ENCODE results near the gene CA12.

GRCh38 chr15:63287109-63287508 is 94.5 kb downstream of the CA12 start:
- TF ChIP-seq CTCF (IDR thresholded peaks at IDR 0.05) (no peak), POLR2A (IDR thresholded peaks at IDR 0.05) (no peak), POLR2AphosphoS5 (IDR thresholded peaks at IDR 0.05) (no peak), EP300 (IDR thresholded peaks at IDR 0.05) (no peak)
